ENCODE measurements around the gene PPP1R12B.
"Not testable (repeated sequence)": the region's sequence is repeated elsewhere in the genome, so short reads cannot be mapped to it uniquely, and the experiment has no call there.

PPP1R12B gene

DNA sequence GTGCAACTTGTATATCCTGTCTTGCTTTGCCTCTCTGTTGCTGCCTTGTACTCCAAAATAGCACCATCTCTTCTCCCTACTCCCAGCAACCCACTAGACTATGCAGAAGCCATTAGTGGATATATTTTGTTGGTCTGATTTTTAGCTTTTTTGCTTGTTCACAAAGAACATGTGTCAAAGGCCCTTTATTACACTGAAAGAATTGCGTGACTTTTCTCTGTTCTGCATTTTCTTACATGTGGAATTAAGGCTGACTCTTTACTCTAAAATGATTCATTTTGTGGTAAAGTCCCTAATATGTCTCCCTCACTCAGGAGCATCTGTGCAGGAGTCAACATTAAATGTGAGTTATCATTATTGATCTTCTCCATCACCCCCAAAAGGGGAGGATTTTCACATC, 182.2 kb downstream of the PPP1R12B start:
- not testable (repeated sequence) for DNase-seq (ENCODE audit: low spot score)

DNA sequence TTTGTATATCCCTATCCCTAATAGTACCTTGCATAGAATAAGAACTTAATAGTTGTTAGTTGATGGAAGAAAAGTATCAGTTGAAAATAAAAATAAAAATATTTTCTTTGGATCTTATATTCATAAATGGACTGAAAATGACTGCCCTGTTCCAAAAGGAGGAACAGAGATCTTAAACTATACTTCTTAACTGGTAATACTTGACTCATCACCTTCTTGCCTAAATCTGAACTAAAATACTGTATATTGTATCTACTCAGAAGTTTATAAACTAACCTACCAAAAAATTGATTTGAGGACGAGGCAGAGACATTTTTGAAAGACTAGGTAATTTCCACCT, 182.9 kb downstream of the PPP1R12B start:
- no peak for DNase-seq (ENCODE audit: low spot score)

GRCh38 chr1:202531812-202532616, 183.5 kb downstream of the PPP1R12B start:
- DNase-seq (ENCODE audit: low spot score) = not testable (repeated sequence)

DNA sequence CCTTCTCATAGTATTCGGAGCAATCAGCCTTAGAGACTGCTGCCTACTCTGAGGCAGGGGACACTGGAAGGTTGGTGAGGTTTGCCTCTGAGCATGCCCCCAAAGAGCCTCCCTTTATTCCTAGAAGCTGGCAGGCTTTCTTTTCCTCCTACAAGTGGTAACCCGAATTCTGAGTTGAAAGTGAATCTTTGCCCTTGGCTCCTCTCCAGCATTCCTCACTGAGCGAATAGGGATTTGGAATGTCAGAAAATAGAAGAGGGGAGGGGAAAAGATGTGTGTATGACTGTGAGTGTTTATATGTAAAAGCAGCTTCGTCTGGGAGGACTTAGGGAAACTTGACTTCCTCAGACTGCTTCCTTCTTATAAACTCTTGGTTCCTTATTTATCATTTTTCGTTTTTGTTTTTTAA, 190.7 kb downstream of the PPP1R12B start:
- DNase-seq (ENCODE audit: low spot score) = not testable (repeated sequence)

DNA sequence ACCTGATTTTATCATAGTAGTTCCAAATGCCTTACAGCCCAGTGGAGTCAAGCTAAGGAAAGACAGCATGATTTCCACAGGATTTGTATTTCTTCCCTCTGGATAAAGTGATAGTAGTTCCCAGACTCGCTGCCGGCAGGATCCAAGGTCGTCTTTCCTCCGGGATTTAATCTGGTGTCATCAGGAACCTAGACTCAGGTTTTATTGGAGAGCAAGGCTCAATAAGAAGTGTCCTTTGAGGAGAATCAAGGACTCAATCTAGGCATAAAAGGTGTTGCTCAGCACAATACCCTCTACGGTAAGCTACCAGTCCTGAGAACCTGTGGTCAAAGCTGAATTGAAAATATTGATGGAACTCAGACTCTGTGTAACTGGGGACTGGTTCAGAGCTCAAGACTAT, 191.1 kb downstream of the PPP1R12B start:
- not testable (repeated sequence) for DNase-seq (ENCODE audit: low spot score)

DNA sequence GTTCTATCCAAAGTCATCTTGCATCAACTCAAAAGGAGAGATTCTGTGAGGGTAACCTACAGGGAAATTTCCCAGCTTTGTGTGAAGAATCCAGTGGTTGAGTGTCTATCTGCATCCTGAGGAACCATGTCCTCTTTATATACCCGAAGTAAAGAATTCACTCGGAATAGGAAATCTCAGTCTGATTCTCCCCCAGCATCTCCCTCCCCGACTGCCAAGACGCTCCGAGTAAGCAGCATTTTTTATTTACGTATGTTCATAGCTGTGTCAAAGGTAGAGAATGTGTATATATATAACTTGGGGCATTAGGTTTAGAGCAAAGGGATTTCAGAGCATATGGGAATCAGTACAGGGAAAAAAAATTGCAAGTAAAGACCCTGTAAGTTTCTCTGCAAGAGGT, 191.5 kb downstream of the PPP1R12B start:
- no peak for DNase-seq (ENCODE audit: low spot score)

GRCh38 chr1:202540448-202540847, 191.9 kb downstream of the PPP1R12B start:
- DNase-seq (ENCODE audit: low spot score) = no peak

DNA sequence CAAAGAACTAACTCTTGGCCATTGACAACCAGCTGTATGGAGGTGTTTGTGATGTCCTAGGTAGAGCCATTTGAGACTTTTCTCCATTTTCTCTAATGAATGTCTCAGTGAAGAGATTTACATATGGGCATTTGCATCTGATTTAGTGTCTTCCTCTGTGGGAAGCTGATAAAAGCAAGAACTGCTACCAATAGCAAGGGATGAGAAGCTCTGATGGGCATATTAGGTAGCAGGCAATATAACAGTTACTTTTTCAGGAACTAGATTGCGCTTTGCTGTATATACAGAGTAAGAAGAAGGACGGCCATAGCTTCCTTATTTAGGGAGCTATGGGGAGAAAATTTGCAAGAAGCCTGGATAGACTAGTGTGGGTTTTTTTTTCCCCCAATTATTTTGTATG, 192.4 kb downstream of the PPP1R12B start:
- not testable (repeated sequence) for DNase-seq (ENCODE audit: low spot score)

- DNase-seq (ENCODE audit: low spot score) = not testable (repeated sequence)
These were observed 193.9 kb downstream of the PPP1R12B start for GRCh38 chr1:202542415-202542814.

- not testable (repeated sequence) for DNase-seq (ENCODE audit: low spot score)
These were observed 195.0 kb downstream of the PPP1R12B start for GRCh38 chr1:202543537-202543936.

GRCh38 chr1:202544766-202545449, 196.4 kb downstream of the PPP1R12B start:
- not testable (repeated sequence) for DNase-seq (ENCODE audit: low spot score)

DNA sequence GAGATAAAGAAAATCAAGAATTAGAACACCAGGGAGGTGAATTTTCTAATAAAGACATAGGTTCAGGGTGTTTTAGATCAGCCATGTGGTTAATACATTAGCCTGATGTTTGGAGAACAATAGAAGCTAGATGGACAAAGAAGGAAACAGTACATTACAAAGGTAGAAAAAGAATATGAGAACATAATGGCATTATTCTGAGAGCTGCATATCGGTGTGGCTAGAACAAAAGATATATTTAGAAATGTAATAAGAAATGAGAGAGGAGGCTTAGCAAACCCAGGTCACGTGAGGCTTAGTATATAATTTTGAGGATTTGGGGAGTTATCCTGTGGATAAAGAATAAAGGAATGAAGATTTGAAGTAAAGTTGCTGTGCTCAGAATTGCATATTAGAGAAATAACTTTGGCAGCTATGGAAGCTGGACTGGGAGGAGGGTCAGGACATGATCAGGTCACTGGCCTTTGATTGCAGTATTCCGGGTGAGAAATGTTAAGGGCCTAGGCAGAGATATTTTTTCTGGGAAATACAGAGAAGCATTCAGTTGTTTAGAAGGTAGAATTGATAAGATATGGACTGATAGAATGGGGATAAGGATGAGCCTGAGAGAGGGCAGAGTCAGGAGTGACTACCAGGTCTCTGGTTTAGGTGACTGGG, 197.3 kb downstream of the PPP1R12B start:
- not testable (repeated sequence) for DNase-seq (ENCODE audit: low spot score)

DNA sequence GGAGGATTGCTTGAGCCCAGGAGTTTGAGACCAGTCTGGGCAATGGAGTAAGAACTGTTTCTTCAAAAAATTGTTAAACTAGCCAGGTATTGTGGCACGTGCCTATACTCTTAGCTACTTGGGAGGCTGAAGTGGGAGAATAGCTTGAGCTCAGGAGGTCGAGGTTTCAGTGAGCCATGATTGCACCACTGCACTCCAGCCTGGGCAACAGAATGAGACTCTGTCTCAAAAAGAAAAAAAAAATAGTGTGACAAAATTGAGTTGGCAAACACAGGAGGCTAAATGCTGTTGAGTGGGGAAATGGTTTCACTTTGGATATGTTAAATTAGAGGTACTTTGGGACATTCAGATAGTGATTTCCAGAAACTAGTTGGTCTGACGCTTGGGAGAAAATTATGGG, 197.9 kb downstream of the PPP1R12B start:
- DNase-seq (ENCODE audit: low spot score) = not testable (repeated sequence)

- DNase-seq (ENCODE audit: low spot score) = not testable (repeated sequence)
These were observed 198.3 kb downstream of the PPP1R12B start for GRCh38 chr1:202546796-202547195.

DNA sequence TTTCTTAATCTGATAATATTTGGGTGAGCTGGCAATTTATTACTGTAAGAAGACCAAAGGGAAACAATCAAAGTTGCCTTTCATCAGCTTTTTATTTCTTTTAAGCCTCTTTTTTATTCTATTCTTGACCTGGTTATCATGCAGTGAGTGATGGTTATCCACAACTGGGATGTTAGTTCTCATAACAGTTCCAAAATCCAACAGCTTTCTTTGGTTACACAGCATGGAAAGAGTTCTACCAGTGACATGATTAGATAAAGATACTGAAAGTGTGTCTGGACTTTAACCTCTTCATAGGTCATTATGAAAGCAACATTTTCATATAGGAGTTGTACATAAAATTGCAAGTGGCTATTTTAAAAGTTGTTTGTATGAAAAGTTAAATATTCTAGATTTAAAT, 198.7 kb downstream of the PPP1R12B start:
- DNase-seq (ENCODE audit: low spot score) = no peak

GRCh38 chr1:202550088-202550487, 201.6 kb downstream of the PPP1R12B start:
- not testable (repeated sequence) for DNase-seq (ENCODE audit: low spot score)

- no peak for DNase-seq (ENCODE audit: low spot score)
These were observed 203.2 kb downstream of the PPP1R12B start for GRCh38 chr1:202551683-202552082.

GRCh38 chr1:202552615-202553014, 204.1 kb downstream of the PPP1R12B start:
- DNase-seq (ENCODE audit: low spot score) = not testable (repeated sequence)

DNA sequence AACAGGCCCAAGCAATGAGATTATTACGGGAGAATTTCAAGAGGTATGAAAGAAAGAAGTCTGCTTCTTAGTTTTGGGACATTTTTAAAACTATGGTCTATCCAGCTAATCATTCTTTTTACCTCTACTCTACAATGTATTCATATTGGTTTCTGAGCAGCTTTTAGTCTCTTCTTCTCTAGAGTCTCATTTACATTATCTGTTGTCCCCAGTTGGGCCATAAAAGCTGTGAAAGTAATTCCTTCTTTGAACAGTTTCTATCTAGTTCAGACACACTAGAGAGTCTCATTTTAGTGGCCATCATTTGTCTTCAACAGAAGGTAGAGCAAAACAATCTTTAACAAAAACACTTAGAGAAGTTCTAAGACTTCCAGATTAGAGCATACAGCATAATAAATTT, 204.6 kb downstream of the PPP1R12B start:
- not testable (repeated sequence) for DNase-seq (ENCODE audit: low spot score)

DNA sequence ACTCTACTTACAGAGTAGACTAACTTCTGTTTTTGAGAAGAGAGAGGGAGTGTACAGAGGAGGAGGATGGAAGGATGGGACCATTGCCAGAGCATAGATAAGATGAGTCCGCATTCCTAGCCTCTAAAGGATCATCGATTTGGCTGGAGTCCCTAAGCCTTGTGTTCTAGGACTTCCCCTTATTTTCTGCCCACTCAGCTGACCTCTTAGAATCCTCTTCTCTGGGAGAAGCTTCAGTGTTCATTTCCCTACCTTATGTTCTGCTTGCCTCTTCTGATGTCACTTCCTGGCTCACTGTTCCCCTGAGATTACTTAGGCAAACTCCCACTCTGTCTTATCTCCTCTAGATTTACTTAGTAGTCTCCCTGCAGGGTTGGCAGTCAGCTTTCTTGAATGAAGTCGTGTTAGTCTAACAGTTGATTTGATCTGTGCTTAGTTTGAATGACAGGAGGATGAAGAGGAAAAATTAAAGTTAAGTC, 205.1 kb downstream of the PPP1R12B start:
- DNase-seq (ENCODE audit: low spot score) = no peak

DNA sequence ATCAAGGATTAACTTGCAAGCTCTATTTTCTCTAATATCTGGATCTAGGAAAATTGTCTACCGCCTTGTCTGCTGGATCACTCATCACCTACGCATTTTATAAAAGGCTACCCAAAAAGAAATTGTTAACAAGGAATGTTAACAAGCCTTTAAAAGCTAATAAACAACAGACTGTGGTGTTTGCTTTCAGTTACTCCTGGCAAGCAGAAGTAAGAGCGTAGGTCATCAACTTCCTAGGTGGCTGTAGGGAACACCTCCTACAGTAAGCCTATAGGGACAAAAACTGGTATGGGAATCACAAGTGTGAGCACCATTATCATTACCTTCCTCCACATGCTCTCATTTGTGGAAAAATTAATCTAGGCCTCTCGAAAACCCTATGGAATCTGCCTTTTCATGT, 206.1 kb downstream of the PPP1R12B start:
- not testable (repeated sequence) for DNase-seq (ENCODE audit: low spot score)

- DNase-seq (ENCODE audit: low spot score) = not testable (repeated sequence)
These were observed 207.5 kb downstream of the PPP1R12B start for GRCh38 chr1:202556037-202556436.

- not testable (repeated sequence) for DNase-seq (ENCODE audit: low spot score)
These were observed 209.2 kb downstream of the PPP1R12B start for GRCh38 chr1:202557662-202558061.
